HepG2 (cell line): ENCODE measurements around the gene TUBA4B. TPM values are rescaled to one million over a fixed set of nuclear protein-coding genes. Genes with fewer than 3 reads are reported as not detected.

Experiments used
- GATA4 ChIP-seq: sonication (generic); IDR thresholded peaks from 2 replicates; pipeline ENCODE4 v1.6.1; 2016; ENCODE audit warnings: antibody characterized with exemption, low read depth, borderline replicate concordance
- HDAC6 ChIP-seq: fragments of 200-600 bp; sonication (generic); IDR thresholded peaks from 2 replicates; pipeline ENCODE4 v1.7.0; 2017; ENCODE audit warnings: mild to moderate bottlenecking, antibody characterized with exemption, low read length, low read depth
- KDM6A ChIP-seq: IDR thresholded peaks from 2 replicates; pipeline ENCODE4 v1.6.1; 2016; ENCODE audit warnings: low read depth
- MIER3 ChIP-seq: IDR thresholded peaks from 2 replicates; pipeline ENCODE4 v1.6.1; 2016; ENCODE audit warnings: missing compliant biosample characterization, borderline replicate concordance
- MYNN ChIP-seq: sonication (generic); formaldehyde crosslinking; IDR thresholded peaks from 2 replicates; pipeline ENCODE4 v1.4.0; 2020; ENCODE audit warnings: mild to moderate bottlenecking, low read depth, missing genetic modification reagents
- RARA ChIP-seq: IDR thresholded peaks from 2 replicates; pipeline ENCODE4 v1.6.1; 2016; ENCODE audit warnings: missing genetic modification reagents, missing compliant biosample characterization
- SALL1 ChIP-seq: sonication (generic); formaldehyde crosslinking; IDR thresholded peaks from 2 replicates; pipeline ENCODE4 v1.8.0; 2022; ENCODE audit warnings: mild to moderate bottlenecking, missing genetic modification reagents
- SMARCC2 ChIP-seq: fragments of 450-650 bp; IDR thresholded peaks from 2 replicates; pipeline ENCODE4 v1.6.1; 2017; ENCODE audit warnings: antibody characterized with exemption, mild to moderate bottlenecking
- TARDBP ChIP-seq: sonication (generic); formaldehyde crosslinking; IDR thresholded peaks from 2 replicates; pipeline ENCODE4 v1.8.0; 2022; ENCODE audit warnings: mild to moderate bottlenecking, missing genetic modification reagents
- ZNF121 ChIP-seq: sonication (generic); formaldehyde crosslinking; IDR thresholded peaks from 2 replicates; pipeline ENCODE4 v1.5.0; 2020; ENCODE audit warnings: mild to moderate bottlenecking, missing genetic modification reagents
- ZNF180 ChIP-seq: sonication (generic); formaldehyde crosslinking; IDR thresholded peaks from 2 replicates; pipeline ENCODE4 v1.4.0; 2020; ENCODE audit warnings: low read depth, missing genetic modification reagents, borderline replicate concordance
- ZNF20 ChIP-seq: sonication (generic); formaldehyde crosslinking; IDR thresholded peaks from 2 replicates; pipeline ENCODE4 v1.4.0; 2020; ENCODE audit warnings: mild to moderate bottlenecking, moderate library complexity, missing genetic modification reagents
- ZNF24 ChIP-seq: fragments of 450-650 bp; IDR thresholded peaks from 2 replicates; pipeline ENCODE4 v1.6.1; 2017; ENCODE audit warnings: antibody characterized with exemption, mild to moderate bottlenecking
- ZNF44 ChIP-seq: sonication (generic); formaldehyde crosslinking; IDR thresholded peaks from 2 replicates; pipeline ENCODE4 v1.5.1; 2020; ENCODE audit warnings: mild to moderate bottlenecking, missing genetic modification reagents
- ZNF607 ChIP-seq: sonication (generic); formaldehyde crosslinking; IDR thresholded peaks from 2 replicates; pipeline ENCODE4 v1.5.1; 2020; ENCODE audit warnings: missing genetic modification reagents, mild to moderate bottlenecking, borderline replicate concordance
- ZNF878 ChIP-seq: sonication (generic); formaldehyde crosslinking; IDR thresholded peaks from 2 replicates; pipeline ENCODE4 v1.8.1; 2023; ENCODE audit warnings: mild to moderate bottlenecking, missing genetic modification reagents, moderate library complexity
- polyA plus RNA-seq, 8 experiments: library from polyadenylated mRNA; depleted of rRNA in 3 of 8; stranded (reverse) in 7 of 8; unstranded in 1 of 8; fragments of >200 nt; fragmentation: Illumina TruSeq in 4 of 8; extraction: Trizol in 4 of 8; gene quantifications; 2 replicates each; pipeline versions ENCODE4 v1.2.1 to v1.2.3, GENCODE V29; 2011 to 2016; ENCODE audit warnings: low read depth in 4 of 8, missing spikeins in 1 of 8, mixed read lengths in 1 of 8; ENCODE audit not compliant: insufficient read depth in 1 of 8
- total RNA-seq, 5 experiments: library from RNA; depleted of rRNA; stranded (reverse); fragments of >200 nt; fragmentation: Illumina TruSeq; extraction: Trizol; gene quantifications; 2 replicates each; pipeline ENCODE4 v1.2.3, GENCODE V29; 2016; ENCODE audit warnings: low read depth in 1 of 5
- TF ChIP-seq, protein P1 (sequence below): sonication (generic); formaldehyde crosslinking; IDR thresholded peaks from 2 replicates; pipeline ENCODE4 v1.9.0; 2021; ENCODE audit warnings: missing genetic modification reagents, mild to moderate bottlenecking, borderline replicate concordance
- TF ChIP-seq, protein P2 (sequence below): IDR thresholded peaks from 2 replicates; pipeline ENCODE4 v1.6.1; 2016; ENCODE audit warnings: low read depth, control low read depth
- TF ChIP-seq, protein P3 (sequence below): sonication (generic); formaldehyde crosslinking; IDR thresholded peaks from 2 replicates; pipeline ENCODE4 v1.5.0; 2020; ENCODE audit warnings: mild to moderate bottlenecking, missing genetic modification reagents, borderline replicate concordance

The TUBA4B gene
- total and polyA plus RNA-seq, 2 of the 13 experiments (the other 11 are each of a cell fraction or from before 2014, with no cell fraction given), result 0.18 to 0.22 TPM

DNA sequence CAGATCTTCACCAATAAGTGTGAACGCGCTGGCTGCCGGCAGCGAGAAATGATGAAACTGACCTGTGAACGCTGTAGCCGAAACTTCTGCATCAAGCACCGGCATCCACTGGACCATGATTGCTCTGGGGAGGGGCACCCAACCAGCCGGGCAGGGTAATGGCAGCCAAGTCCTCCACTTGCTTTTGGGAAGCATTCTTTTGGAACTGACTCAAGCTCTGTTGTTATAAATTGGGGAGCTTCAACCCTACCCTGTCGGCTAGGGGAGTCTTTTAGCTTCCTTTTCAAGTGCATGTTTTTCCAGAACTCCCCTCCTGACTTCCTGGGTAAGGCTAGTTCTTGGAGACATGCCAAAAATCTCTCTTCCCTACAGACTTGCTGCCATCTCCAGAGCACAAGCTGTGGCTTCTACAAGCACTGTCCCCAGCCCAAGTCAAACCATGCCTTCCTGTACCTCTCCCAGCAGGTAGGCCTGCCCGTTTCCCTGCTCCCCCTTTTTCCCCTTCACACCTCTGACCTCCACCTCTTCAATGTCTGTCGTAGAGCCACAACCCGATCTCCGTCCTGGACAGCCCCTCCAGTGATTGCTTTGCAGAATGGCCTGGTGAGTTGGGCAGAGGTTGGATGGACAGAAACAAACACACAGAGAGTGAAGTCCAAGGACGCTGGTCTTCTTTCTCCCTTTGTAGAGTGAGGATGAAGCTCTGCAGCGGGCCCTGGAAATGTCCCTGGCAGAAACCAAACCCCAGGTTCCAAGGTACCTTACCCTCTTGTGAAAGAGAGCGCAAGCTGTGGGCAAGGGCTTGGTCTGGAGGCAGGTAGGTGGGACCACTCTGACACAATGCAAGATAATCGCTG is 44.9 kb upstream of the TUBA4B start (continued):
- TF ChIP-seq, protein P1, sequence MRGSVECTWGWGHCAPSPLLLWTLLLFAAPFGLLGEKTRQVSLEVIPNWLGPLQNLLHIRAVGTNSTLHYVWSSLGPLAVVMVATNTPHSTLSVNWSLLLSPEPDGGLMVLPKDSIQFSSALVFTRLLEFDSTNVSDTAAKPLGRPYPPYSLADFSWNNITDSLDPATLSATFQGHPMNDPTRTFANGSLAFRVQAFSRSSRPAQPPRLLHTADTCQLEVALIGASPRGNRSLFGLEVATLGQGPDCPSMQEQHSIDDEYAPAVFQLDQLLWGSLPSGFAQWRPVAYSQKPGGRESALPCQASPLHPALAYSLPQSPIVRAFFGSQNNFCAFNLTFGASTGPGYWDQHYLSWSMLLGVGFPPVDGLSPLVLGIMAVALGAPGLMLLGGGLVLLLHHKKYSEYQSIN, result no peak
- TF ChIP-seq SALL1 (CRISPR knock-in tag) (peak; percentile 91), MIER3 (no peak), SMARCC2 (no peak), RARA (CRISPR knock-in tag) (peak; percentile 81), MYNN (CRISPR knock-in tag) (no peak), ZNF607 (CRISPR knock-in tag) (no peak; the same call in 1 of the 2 replicates), ZNF24 (no peak), GATA4 (0 out of 2 replicates have a peak, but pooled peaks have one; percentile 29), ZNF44 (CRISPR knock-in tag) (0 out of 2 replicates have a peak, but pooled peaks have one; percentile 10), HDAC6 (no peak), ZNF878 (CRISPR knock-in tag) (no peak; the same call in 1 of the 2 replicates), ZNF180 (peak; percentile 43; the same call in 1 of the 2 replicates), ZNF121 (CRISPR knock-in tag) (peak; percentile 77), TARDBP (CRISPR knock-in tag) (peak; percentile 73), KDM6A (peak; percentile 92), ZNF20 (CRISPR knock-in tag) (no peak)
- TF ChIP-seq, protein P2, sequence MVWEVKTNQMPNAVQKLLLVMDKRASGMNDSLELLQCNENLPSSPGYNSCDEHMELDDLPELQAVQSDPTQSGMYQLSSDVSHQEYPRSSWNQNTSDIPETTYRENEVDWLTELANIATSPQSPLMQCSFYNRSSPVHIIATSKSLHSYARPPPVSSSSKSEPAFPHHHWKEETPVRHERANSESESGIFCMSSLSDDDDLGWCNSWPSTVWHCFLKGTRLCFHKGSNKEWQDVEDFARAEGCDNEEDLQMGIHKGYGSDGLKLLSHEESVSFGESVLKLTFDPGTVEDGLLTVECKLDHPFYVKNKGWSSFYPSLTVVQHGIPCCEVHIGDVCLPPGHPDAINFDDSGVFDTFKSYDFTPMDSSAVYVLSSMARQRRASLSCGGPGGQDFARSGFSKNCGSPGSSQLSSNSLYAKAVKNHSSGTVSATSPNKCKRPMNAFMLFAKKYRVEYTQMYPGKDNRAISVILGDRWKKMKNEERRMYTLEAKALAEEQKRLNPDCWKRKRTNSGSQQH, result peak; percentile 80; the same call in 1 of the 2 replicates
- TF ChIP-seq, protein P3, sequence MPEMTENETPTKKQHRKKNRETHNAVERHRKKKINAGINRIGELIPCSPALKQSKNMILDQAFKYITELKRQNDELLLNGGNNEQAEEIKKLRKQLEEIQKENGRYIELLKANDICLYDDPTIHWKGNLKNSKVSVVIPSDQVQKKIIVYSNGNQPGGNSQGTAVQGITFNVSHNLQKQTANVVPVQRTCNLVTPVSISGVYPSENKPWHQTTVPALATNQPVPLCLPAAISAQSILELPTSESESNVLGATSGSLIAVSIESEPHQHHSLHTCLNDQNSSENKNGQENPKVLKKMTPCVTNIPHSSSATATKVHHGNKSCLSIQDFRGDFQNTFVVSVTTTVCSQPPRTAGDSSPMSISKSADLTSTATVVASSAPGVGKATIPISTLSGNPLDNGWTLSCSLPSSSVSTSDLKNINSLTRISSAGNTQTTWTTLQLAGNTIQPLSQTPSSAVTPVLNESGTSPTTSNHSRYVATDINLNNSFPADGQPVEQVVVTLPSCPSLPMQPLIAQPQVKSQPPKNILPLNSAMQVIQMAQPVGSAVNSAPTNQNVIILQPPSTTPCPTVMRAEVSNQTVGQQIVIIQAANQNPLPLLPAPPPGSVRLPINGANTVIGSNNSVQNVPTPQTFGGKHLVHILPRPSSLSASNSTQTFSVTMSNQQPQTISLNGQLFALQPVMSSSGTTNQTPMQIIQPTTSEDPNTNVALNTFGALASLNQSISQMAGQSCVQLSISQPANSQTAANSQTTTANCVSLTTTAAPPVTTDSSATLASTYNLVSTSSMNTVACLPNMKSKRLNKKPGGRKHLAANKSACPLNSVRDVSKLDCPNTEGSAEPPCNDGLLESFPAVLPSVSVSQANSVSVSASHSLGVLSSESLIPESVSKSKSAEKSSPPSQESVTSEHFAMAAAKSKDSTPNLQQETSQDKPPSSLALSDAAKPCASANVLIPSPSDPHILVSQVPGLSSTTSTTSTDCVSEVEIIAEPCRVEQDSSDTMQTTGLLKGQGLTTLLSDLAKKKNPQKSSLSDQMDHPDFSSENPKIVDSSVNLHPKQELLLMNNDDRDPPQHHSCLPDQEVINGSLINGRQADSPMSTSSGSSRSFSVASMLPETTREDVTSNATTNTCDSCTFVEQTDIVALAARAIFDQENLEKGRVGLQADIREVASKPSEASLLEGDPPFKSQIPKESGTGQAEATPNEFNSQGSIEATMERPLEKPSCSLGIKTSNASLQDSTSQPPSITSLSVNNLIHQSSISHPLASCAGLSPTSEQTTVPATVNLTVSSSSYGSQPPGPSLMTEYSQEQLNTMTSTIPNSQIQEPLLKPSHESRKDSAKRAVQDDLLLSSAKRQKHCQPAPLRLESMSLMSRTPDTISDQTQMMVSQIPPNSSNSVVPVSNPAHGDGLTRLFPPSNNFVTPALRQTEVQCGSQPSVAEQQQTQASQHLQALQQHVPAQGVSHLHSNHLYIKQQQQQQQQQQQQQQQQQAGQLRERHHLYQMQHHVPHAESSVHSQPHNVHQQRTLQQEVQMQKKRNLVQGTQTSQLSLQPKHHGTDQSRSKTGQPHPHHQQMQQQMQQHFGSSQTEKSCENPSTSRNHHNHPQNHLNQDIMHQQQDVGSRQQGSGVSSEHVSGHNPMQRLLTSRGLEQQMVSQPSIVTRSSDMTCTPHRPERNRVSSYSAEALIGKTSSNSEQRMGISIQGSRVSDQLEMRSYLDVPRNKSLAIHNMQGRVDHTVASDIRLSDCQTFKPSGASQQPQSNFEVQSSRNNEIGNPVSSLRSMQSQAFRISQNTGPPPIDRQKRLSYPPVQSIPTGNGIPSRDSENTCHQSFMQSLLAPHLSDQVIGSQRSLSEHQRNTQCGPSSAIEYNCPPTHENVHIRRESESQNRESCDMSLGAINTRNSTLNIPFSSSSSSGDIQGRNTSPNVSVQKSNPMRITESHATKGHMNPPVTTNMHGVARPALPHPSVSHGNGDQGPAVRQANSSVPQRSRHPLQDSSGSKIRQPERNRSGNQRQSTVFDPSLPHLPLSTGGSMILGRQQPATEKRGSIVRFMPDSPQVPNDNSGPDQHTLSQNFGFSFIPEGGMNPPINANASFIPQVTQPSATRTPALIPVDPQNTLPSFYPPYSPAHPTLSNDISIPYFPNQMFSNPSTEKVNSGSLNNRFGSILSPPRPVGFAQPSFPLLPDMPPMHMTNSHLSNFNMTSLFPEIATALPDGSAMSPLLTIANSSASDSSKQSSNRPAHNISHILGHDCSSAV, result no peak
